G401 (cell line): ENCODE measurements around the gene TGM2. TPM values are rescaled to one million over a fixed set of nuclear protein-coding genes. Genes with fewer than 3 reads are reported as not detected.

Source experiments
- DNase-seq: peaks from one replicate; pipeline ENCODE4 v3.0.0-alpha.2; 2015; ENCODE audit warnings: low spot score
- in situ Hi-C: cut with HindIII; loops from 2 replicates; pipeline ENCODE4 v1.10.0; 2016; ENCODE audit warnings: low sequenced_read_pairs, mixed read lengths
- total RNA-seq: library from RNA; depleted of rRNA; stranded (reverse); fragments of >200 nt; shearing (Covaris generic); gene quantifications from 2 replicates; pipeline ENCODE4 v1.2.3, GENCODE V29; 2014; rRNA removed

TGM2 gene
- total RNA-seq: 13.1 and 23.4 TPM in 2 replicates

DNA sequence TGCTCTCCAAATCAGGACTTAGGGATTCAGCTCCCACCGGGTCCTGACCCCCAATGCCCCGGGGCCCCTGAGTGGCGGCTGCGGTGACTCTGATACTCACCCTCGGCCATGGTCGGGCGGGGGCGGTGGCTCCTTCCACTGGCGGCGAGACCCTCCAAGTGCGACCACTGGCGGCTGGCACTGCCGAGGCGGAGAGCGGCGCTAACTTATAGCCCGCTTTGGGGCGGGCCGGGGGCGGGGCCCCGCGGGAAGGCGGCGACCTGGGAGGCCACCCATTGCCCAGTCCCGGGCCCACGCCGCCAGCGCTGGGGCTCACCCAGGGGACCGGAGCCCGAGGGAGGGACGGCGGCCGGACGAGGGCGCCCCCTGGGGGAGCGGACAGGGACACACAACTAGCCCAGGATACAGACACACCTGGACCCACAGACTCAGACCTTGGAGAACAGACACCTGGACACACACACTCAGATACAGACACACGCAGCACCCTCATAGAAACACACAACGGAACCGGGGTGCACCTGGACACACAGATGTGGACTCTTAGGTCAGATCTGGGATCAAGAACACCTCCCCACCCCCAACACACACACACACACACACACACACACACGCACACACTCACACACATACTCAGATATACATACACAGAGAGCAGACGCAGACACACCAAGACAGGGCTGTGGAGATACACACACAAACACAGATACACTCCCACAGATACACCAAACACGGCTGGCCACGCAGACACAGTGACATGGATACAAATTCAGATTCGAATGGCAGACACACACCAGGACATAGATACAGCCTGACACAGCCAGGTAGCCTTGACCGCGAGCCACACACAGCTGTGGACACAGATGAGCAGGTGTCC lies at the start of gene TGM2:
Gene TGM2, minus strand, starts transcription at position 182 of the 877 bp plus-strand sequence. Its CDS starts 72 bp downstream, at position 110.
- DNase-seq: peak; percentile 14
- in situ Hi-C loops: loop anchor here (5.0 kb wide), 1 partner anchor 93 kb away; no protein-coding TSS in a partner anchor

DNA sequence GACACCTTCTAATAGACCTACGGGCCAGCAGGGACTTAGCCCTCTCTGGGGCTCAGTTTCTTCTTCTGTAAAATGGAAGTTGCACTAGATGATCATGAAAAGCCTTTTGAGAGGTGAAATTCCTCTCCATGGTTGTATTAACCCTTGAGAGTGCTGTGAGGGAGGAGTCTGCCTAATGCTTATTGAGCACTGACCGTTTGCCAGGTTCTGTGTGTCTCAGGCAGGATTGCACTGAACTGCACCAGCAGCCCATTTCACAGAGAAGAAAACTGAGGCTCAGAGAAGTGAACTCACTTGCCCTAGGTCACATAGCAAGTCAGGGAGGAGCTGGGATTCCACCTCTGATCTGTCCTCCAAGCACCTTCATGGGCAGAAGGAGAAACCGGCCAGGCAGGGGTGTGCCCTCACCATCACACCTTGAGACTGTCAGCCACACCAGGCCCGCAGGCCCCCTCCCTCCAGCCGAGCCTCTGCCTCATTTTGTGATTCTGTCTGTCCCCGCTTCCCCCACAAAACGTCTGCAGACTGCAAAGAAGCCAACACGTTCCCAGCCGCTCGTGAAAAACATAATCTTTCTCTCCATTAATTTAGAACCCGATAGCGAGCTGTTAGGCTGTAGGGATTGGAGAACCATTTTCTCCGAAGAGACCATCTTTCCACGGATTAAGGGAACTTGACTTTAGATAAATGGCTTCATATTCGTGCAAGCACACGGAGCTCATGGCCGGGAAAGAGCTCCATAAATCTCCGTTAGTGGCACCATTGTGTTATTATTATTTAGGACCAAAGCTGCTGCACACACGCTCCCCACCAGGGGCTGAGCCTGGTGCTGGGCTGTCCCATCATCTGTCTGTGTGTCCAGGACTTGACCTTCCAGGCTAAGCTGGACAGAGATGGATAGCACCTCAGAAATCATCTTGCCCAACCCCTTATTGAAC lies 49.5 kb upstream of the TGM2 start:
- DNase-seq: no peak
- in situ Hi-C loops: no loop called here

DNA sequence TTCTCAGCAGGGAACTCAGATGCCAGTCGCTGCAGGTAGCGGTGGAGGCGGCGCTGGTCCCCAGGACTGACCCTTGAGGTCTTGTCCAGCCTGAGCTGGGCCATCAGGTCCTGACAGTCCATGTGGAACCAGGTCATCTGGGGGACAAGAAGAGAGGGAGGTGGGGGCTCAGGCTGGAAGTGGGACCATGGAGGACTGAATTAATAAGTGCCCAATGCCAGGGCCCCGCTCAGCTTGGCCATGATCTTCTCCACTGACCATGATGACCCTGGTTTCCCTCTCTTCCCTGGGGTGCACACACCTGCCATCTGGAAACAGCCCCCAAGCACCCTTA lies 48.5 kb upstream of the TGM2 start:
- in situ Hi-C loops: no loop called here
- DNase-seq: no peak

DNA sequence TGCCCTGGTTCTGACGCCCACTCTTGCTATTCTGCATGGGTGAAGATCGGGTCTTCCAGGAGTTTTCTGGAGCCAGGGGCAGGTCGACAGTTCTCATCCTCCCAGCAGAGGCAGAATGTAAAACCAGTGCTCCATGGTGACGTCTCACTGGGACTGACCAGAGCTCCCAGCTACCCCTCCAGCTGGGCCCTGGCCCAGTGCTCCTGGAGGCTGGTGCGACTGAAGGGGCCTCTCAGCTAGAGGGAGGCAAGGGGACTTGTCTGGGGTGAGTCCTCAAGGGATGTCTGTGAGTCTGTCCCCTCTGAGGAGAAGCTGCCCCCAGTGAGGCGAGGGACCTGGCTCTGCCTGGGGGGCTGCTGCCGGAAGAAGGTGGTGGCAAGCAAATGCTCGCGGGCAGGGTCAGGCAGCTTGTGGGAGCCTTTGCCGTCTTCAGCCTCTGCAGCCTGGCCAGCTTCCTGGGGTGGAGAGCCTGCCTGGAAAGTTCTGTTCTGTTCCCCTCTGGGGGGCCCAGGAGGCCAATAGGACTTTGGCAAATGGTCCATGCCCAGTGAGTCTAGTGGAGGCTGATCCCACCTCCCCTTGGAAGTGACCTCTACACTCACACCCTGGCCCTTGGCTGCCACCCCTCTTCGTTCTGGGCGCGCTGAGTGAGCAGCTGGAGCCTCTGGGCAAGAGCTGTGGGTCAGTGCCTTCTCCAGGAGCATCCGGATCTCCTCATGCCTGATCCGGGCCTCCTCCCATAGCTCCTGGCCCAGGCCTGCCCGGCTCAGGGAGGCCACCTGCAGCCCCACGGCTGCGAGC lies 47.9 kb upstream of the TGM2 start:
- DNase-seq: no peak
- in situ Hi-C loops: no loop called here

DNA sequence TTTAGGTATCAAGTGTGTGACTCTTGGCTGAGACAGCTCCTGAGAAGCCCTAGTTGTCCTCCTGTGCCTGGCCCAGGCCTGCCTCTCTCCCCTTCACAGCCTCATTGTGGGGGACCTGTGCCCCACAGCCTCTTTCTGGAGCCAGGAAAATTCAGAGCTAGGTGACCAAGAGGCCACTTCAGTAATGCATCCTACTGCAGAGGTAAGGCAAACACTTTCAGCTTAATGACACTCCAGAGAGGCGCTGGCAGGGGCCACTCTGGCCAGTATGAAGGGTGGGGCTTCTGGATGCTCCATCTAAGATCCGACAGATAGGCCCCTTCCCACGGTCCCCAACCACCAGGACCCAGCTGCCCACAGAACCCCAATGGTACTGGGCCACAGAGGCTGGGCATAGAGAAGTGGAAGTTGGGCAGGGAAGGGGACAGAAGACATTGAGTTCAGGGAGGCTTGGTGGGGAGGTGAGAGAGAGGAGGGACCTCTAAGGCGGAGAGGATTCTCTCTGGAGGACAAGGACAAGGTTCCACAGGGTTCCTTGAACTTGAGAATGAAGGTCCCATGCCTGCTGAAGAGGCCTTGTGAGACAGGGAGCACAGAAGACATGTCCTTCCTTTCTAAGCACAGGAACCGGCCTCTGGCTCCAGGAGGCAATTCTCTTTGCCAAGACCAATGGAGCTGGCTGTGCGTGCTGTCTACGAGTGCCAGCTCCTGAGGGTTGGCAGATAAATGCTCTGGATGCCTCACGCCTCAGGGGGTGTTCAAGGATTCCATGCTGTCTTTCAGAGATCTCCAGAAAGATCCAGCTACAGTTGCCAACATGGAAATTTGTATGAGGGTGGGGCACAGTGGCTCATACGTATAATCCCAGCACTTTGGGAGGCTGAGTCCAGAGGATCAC lies 46.4 kb upstream of the TGM2 start:
- in situ Hi-C loops: no loop called here
- peak; percentile 37 for DNase-seq

DNA sequence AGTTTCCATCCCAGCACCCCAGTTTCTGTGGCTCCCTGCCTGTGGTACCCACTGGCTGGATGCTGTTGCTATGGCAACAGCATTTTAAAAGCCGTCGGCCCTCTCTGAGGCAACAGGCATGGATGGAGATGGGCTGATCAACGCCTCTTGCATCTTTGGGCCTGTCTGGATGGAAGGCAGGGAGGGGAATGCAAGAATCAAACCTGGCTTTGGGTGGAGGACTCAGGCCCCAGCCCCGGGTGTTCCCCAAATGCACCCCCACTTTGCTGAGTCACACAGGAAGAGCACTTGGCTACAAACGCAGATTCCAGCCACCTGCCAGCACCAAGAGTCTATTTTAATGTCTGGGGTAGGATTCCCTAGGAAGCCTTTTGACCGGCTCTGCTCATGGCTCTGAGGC lies 45.7 kb upstream of the TGM2 start:
- in situ Hi-C loops: no loop called here
- no peak for DNase-seq

DNA sequence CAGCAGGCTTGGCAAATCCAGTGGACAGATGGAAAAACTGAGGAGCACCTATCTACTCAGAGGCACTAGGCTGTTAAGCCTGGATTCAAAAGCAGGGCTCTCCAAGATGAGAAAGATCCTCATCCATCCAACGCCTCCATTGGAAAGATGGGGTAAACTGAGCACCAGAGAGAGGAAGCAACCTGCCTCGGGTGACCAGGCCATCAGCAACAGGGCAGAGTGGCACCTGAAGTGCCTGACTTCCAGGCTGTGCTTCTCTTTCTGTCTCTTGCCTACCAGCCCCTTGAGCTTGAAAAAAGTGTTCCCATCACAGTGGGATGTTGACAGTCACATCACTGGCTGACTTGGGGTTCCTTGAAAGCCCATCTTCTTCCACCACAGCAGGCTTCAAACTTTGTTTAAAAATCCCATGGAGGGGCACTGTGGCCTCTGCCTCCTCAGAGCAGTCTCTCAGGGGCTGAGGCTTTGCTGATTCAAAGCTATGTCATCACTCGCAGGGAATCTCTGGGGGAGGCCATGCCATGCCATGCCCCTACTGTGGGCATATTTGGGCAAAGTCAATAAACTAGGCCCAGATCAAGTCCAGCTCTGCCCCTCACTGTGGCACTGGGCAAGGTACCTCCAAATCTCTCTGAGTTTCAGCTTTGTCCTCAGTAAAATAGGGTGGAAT lies 44.8 kb upstream of the TGM2 start:
- in situ Hi-C loops: no loop called here
- no peak for DNase-seq

DNA sequence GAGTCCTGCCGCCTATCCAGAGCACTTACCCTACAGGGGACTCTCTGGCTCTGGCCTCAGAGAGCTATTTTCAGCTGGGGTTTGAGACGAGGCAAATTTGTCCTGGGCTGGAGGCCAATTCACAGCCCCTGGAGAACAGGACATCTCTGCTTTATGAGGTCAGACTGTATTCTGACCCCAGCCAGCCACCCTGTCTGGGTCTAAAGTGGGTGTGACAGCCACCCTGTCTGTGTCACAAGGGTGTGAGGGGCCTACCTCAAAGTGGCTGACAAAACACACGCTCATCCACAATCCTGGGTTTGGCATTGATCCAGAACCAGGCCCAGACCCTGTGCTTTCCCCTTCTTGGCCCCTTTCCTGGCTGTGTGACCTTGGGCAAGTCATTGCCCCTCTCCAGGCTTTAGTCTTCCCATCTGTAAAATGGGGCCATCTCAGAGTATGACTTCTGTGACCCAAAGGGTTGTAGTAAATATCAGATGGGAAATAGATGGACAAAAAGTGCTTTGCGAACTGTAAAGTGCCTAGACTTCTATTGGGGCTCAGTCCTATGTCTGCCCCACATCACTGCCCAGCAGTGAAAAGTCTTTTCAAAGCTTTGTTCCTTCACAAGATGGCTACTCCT lies 44.1 kb upstream of the TGM2 start:
- in situ Hi-C loops: no loop called here

DNA sequence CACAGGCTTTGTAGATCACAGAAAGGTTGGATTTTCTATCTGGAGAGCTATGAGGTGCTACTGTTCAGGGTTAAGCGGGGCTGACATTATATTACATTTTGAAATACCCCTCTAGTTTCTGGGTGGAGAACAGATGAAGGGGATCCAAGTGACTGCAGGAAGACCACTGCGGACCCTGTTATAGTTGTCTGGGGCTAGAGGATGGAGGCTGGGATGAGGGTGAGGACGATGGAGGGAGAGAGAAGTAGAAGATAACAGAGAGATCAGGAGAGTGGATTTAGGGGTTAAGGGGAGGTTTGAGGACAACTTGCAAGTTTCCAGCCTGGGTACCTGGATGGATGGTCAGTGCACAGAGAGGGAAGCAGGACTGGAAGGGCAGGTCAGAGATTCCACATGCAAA lies 43.5 kb upstream of the TGM2 start:
- in situ Hi-C loops: no loop called here

More for the DNA sequence above, 44.1 kb upstream of the TGM2 start:
- DNase-seq: no peak

DNA sequence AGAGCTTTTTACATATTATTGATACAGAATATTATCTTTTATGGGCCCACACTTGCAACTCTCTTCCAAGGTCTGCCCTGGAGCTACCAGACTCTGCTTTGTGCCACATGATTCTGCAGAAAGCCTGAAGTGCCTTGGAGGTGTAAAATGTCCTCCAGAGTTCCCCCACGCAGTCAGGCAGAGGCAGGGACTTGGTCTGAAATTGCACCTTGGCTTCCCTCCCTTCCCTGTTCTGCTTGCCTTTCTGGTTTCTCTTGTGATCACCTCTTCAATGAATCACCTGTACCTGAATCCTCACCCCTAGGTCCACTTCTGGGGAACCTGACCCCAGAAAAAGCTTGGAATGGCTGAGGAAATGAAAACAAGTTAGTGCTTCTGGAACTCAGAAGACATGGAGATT lies 43.0 kb upstream of the TGM2 start:
- in situ Hi-C loops: no loop called here
- no peak for DNase-seq

More for the DNA sequence above, 43.5 kb upstream of the TGM2 start:
- no peak for DNase-seq

DNA sequence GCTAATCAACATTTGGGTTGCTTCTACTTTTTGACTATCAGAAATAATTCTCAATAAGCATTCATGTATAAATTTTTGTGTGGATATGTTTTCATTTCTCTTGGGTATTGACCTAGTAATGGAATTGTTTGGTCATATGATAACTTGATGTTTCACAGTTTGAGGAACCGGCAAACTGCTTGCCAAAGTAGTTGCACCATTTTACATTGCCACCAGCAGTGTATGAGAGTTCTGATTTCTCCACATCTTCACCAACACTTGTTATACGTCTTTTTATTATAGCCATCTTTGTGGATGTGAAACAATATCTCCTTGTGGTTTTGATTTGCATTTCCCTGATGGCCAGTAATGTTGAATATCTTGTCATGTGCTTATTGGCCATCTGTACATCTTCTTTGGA lies 42.6 kb upstream of the TGM2 start:
- in situ Hi-C loops: no loop called here

DNA sequence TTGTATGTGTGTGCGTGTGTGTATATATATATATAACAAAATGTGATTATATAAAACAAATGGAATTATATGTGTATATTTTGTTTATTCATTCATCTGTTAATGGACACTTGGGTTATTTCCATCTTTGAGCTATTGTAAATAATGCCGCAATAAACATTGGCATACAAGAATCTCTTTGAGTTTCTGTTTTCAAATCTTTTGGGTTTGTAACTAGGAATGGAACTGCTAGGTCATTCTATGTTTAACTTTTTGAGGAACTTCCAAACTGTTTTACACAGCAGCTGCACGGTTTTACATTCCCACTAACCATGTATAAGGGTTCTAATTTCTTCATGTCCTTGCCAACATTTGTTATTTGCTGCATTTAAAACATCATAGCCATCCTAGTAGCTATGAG lies 39.9 kb upstream of the TGM2 start:
- in situ Hi-C loops: no loop called here

More for the DNA sequence above, 42.6 kb upstream of the TGM2 start:
- DNase-seq: no peak

DNA sequence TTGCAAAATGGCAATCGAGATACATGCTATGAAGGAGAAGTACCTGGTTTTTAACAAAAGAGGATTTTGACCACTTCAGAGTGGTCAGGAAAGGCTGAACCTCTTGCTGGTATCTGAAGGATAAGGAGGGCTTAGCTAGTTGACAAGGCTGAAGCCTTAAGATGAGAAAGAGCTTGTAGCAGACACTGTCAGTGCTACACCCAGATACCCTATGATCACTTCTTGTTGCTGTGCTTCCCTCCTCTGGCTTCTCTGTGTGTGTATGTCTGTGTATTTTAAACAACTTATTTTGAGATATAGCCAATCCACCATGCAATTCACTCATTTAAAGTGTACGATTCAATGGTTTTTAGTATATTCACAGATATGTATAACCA lies 38.9 kb upstream of the TGM2 start:
- no peak for DNase-seq
- in situ Hi-C loops: no loop called here

More for the DNA sequence above, 39.9 kb upstream of the TGM2 start:
- no peak for DNase-seq

DNA sequence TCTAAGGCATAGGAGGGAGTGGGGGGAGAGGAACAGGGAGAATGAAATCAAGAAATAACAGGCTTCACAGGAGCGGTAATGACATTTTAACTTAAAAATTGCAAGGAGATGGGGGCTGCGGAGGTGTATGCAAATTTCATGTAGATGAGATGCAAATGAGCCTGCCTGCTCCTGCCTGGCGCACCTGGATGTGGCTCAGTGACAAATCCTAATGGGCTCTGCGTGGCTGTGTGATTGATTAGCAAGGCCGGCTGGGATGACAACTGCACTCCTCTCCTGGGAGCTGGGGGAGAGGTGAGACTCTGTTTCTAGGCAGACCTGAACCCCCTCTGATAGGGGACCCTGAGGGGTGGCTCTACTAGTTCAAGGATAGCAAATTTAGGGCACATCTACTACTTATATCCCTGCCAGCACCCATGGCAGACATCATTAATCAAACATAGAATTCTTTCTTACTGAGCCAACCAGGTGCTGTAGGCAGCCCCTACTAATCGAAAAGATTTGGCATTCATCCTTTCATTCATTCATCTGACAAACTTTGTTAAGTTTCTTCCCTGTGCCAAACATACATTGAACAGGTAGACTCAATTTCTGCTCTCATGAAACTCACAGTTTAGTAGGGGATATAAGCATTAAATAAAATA lies 38.4 kb upstream of the TGM2 start:
- in situ Hi-C loops: no loop called here
- no peak for DNase-seq

DNA sequence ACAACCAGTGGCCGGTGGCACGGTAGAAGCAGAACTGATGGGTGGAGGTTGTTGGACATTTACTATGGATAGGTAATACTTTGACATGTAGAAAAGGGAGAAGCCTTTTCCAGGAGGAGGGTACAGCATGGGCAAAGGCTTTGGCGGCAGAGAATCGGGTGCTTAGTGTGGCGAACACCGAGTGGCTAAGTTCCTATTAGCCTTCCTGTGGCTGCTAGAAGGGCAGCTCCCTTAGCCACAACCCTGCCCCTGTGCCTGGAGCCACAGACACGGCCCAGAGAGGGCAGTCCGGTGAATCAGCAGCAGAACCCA lies 37.9 kb upstream of the TGM2 start:
- no peak for DNase-seq
- in situ Hi-C loops: no loop called here

DNA sequence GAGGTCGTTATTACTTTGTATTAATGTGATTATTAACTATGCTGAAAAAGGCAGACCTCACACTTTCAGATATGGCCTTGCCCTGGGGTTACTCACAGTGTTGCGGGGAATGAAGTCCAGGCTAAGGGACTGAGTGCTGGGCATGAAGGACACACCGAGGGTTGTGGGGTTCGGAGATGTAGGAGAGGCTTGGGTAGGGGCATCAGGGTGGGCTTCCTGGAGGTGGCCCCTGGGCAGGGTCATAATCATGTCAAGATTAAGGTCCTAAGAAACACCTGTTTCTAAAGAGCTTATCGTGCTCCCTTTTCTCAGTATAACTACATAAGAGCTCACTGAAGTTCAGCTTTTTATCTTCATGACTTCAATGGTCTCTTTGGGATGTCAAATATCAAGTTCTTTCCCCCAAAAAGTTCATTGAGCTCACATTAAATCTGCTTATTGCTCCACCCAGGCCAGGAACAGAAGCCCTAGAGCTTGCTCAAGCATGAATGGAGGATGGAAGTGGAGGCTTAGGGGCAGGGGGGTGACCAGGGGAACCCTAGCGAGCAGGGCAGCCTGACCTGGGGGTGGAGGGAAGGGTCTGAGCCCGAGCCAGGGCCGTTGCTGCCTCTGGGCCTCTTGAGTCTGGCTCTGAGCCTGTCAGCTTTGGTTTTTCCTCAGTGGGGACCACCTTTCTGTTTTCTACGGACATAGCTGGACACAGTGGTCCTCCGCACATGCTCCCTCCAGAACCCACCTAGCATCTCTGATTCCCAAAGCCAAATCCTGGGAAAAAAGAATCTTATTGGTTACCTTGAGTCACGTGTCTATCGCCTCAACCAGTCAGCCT lies 37.3 kb upstream of the TGM2 start:
- in situ Hi-C loops: no loop called here
- no peak for DNase-seq
